ENCODE results near the gene TPSB2.

The TPSB2 gene

GRCh38 chr16:1215574-1216295 lies 14.2 kb downstream of the TPSB2 start:
- no peak for ATAC-seq
- TF ChIP-seq ISL1 (CRISPR knock-in tag; IDR thresholded peaks at IDR 0.05): no peak
- TF ChIP-seq CSRNP3 (CRISPR knock-in tag; IDR thresholded peaks at IDR 0.05): no peak
- no peak for TF ChIP-seq TOX (CRISPR knock-in tag; IDR thresholded peaks at IDR 0.05; ENCODE audit: borderline replicate concordance)
- TF ChIP-seq POU6F1 (CRISPR knock-in tag; IDR thresholded peaks at IDR 0.05; ENCODE audit: borderline replicate concordance, low read depth): no peak
- TF ChIP-seq ZC3H10 (CRISPR knock-in tag; IDR thresholded peaks at IDR 0.05): no peak
- no peak for TF ChIP-seq CSDC2 (CRISPR knock-in tag; IDR thresholded peaks at IDR 0.05)
- TF ChIP-seq PATZ1 (CRISPR knock-in tag; IDR thresholded peaks at IDR 0.05; ENCODE audit: borderline replicate concordance): no peak
- no peak for TF ChIP-seq TCF4 (CRISPR knock-in tag; IDR thresholded peaks at IDR 0.05; ENCODE audit: borderline replicate concordance)
- TF ChIP-seq ZNF70 (CRISPR knock-in tag; IDR thresholded peaks at IDR 0.05): no peak
- TF ChIP-seq PPARA (CRISPR knock-in tag; IDR thresholded peaks at IDR 0.05; ENCODE audit: borderline replicate concordance): no peak
- no peak for TF ChIP-seq GLIS3 (CRISPR knock-in tag; IDR thresholded peaks at IDR 0.05)
- TF ChIP-seq ARNTL (CRISPR knock-in tag; IDR thresholded peaks at IDR 0.05; ENCODE audit: borderline replicate concordance, low read depth): no peak
- no peak for TF ChIP-seq ZFP3 (CRISPR knock-in tag; IDR thresholded peaks at IDR 0.05)
- TF ChIP-seq BACH2 (CRISPR knock-in tag; IDR thresholded peaks at IDR 0.05; ENCODE audit: borderline replicate concordance): no peak
- no peak for TF ChIP-seq TSHZ2 (CRISPR knock-in tag; IDR thresholded peaks at IDR 0.05)
- no peak for TF ChIP-seq ZNF565 (CRISPR knock-in tag; conservative IDR thresholded peaks at IDR 0.05; ENCODE audit: low read depth)

- no peak for TF ChIP-seq RARB (CRISPR knock-in tag; IDR thresholded peaks at IDR 0.05)
- no peak for TF ChIP-seq POU6F1 (CRISPR knock-in tag; IDR thresholded peaks at IDR 0.05; ENCODE audit: borderline replicate concordance, low read depth)
- no peak for TF ChIP-seq SNAI2 (CRISPR knock-in tag; IDR thresholded peaks at IDR 0.05)
- no peak for TF ChIP-seq ZFP30 (CRISPR knock-in tag; IDR thresholded peaks at IDR 0.05)
- TF ChIP-seq CSRNP3 (CRISPR knock-in tag; IDR thresholded peaks at IDR 0.05): no peak
- ATAC-seq: no peak
Observed at GRCh38 chr16:1214719-1215118, 15.3 kb downstream of the TPSB2 start.

All from SK-N-SH treated with all-trans-retinoic acid at 6 μM for 48 hours (cell line).